HCT116 (cell line): ENCODE results near the gene UNC80. TPM values are rescaled to one million over a fixed set of nuclear protein-coding genes. Genes with fewer than 3 reads are reported as not detected.

Experiments used
- ATAC-seq: fragments of 200-7000 bp; cut with Tn5 transposase; 2 replicates; pipeline ENCODE4 v1.9.1; 2020; ENCODE audit warnings: mild to moderate bottlenecking, moderate library complexity
- BruUV-seq: library from RNA; stranded (reverse); fragments of 400-500 nt; replicated peaks from 2 replicates; lab custom pipeline; 2021; lab: Mats Ljungman, UMichigan
- CTCF ChIA-PET: fragments of 300-600 bp; sonication (Branson Sonifier 250); formaldehyde crosslinking; loops from one replicate; lab custom pipeline; 2021; ENCODE audit warnings: antibody characterized with exemption; lab: Charles Lee
- POLR2A ChIA-PET: fragments of 300-600, 350-600 bp; sonication (Branson Sonifier 250); formaldehyde crosslinking; loops from one replicate; lab custom pipeline; 2021; ENCODE audit warnings: antibody characterized with exemption; lab: Charles Lee
- RAD21 ChIA-PET, 2 experiments: fragments of 300-600 bp; sonication (Branson Sonifier 250); formaldehyde crosslinking; loops; one replicate each; lab custom pipeline; 2023; ENCODE audit warnings: low total read pairs in 2 of 2; ENCODE audit not compliant: uncharacterized antibody in 2 of 2, unreplicated experiment in 2 of 2, low non-redundant PET in 1 of 2; lab: Charles Lee
- DNase-seq: peaks from one replicate; pipeline ENCODE4 v3.0.0-alpha.2; 2010; ENCODE audit warnings: low read depth, low spot score
- H2AFZ ChIP-seq: fragments of 200-600 bp; shearing (Covaris generic), sonication (generic); 2 replicates; pipeline ENCODE4 v1.6.1; 2017; ENCODE audit warnings: low read depth, mixed run types, mixed read lengths, antibody characterized with exemption, low read length; ENCODE audit not compliant: poor library complexity, severe bottlenecking
- H3K27ac ChIP-seq: 2 replicates; pipeline ENCODE4 v1.5.1; 2012; ENCODE audit warnings: low read depth, low read length
- H3K27me3 ChIP-seq: fragments of 200-600 bp; sonication (generic); 2 replicates; pipeline ENCODE4 v1.6.1; 2016; ENCODE audit warnings: mixed run types, low read length, mixed read lengths; ENCODE audit not compliant: insufficient read depth
- H3K36me3 ChIP-seq, 2 experiments: fragments of 200-500 bp in 1 of 2; fragments of 200-600 bp in 1 of 2; sonication (Bioruptor generic) in 1 of 2; sonication (generic) in 1 of 2; 2 replicates each; pipeline versions ENCODE4 v1.5.1 to v1.6.1; 2014 to 2016; ENCODE audit warnings: low read length in 2 of 2, inconsistent platforms in 1 of 2, mixed read lengths in 1 of 2, mixed run types in 1 of 2; ENCODE audit not compliant: insufficient read depth in 2 of 2, control insufficient read depth in 1 of 2
- H3K4me1 ChIP-seq, 2 experiments: fragments of 200-600 bp in 1 of 2; sonication (generic) in 1 of 2; 2 replicates each; pipeline versions ENCODE4 v1.5.1 to v1.6.1; 2012 to 2017; ENCODE audit warnings: low read length in 2 of 2, inconsistent platforms in 1 of 2, mild to moderate bottlenecking in 1 of 2, mixed read lengths in 1 of 2, mixed run types in 1 of 2, moderate library complexity in 1 of 2; ENCODE audit not compliant: insufficient read depth in 2 of 2, control insufficient read depth in 1 of 2
- H3K4me2 ChIP-seq: fragments of 200-600 bp; sonication (generic); 2 replicates; pipeline ENCODE4 v1.6.1; 2017; ENCODE audit warnings: mixed run types, low read length, mixed read lengths
- H3K4me3 ChIP-seq, 2 experiments: fragments of 200-600 bp in 1 of 2; sonication (generic) in 1 of 2; replicated peaks in 1 of 2; 2 replicates each; pipeline ENCODE4 v1.5.1; 2011 to 2016; ENCODE audit warnings: low read length in 2 of 2, control low read depth in 1 of 2, low read depth in 1 of 2, mild to moderate bottlenecking in 1 of 2, mixed read lengths in 1 of 2, mixed run types in 1 of 2
- H3K79me2 ChIP-seq: fragments of 200-600 bp; sonication (generic); 2 replicates; pipeline ENCODE4 v1.6.1; 2017; ENCODE audit warnings: mild to moderate bottlenecking, mixed run types, low read length, moderate library complexity, mixed read lengths; ENCODE audit not compliant: insufficient read depth
- H3K9ac ChIP-seq: fragments of 200-600 bp; sonication (generic); 2 replicates; pipeline ENCODE4 v1.6.1; 2016; ENCODE audit warnings: low read length, mixed read lengths
- H3K9me2 ChIP-seq: fragments of 200-600 bp; sonication (generic), shearing (Covaris generic); 2 replicates; pipeline ENCODE4 v1.6.1; 2017; ENCODE audit warnings: mixed run types, mild to moderate bottlenecking, moderate library complexity; ENCODE audit not compliant: insufficient read depth
- H3K9me3 ChIP-seq, 2 experiments: fragments of 200-500 bp in 1 of 2; fragments of 200-600 bp in 1 of 2; sonication (Bioruptor generic) in 1 of 2; sonication (generic) in 1 of 2; 2 replicates each; pipeline ENCODE4 v1.6.1; 2014 to 2017; ENCODE audit warnings: low read length in 2 of 2, mixed read lengths in 2 of 2, inconsistent platforms in 1 of 2, low read depth in 1 of 2, mild to moderate bottlenecking in 1 of 2, mixed run types in 1 of 2, moderate library complexity in 1 of 2; ENCODE audit not compliant: control insufficient read depth in 1 of 2, insufficient read depth in 1 of 2
- H4K20me1 ChIP-seq: fragments of 200-600 bp; sonication (generic), shearing (Covaris generic); 2 replicates; pipeline ENCODE4 v1.6.1; 2017; ENCODE audit warnings: mixed run types, mild to moderate bottlenecking, moderate library complexity; ENCODE audit not compliant: insufficient read depth
- ATF3 ChIP-seq: IDR thresholded peaks from 2 replicates; pipeline ENCODE4 v1.6.1; 2012
- CBX3 ChIP-seq: IDR thresholded peaks from 2 replicates; pipeline ENCODE4 v1.6.1; 2012; ENCODE audit warnings: low read depth
- CTCF ChIP-seq, 3 experiments: fragments of 200-600 bp in 1 of 3; sonication (generic) in 1 of 3; IDR thresholded peaks in 2 of 3; conservative IDR thresholded peaks in 1 of 3; 2 replicates each; pipeline ENCODE4 v1.5.1; 2012 to 2017; ENCODE audit warnings: low read depth in 2 of 3, low read length in 2 of 3, antibody characterized with exemption in 1 of 3, borderline replicate concordance in 1 of 3, control low read depth in 1 of 3, mild to moderate bottlenecking in 1 of 3, mixed read lengths in 1 of 3, mixed run types in 1 of 3, moderate library complexity in 1 of 3; ENCODE audit not compliant: insufficient read depth in 1 of 3
- EGR1 ChIP-seq: IDR thresholded peaks from 2 replicates; pipeline ENCODE4 v1.6.1; 2012; ENCODE audit warnings: low read depth
- ELF1 ChIP-seq: IDR thresholded peaks from 2 replicates; pipeline ENCODE4 v1.6.1; 2012; ENCODE audit warnings: low read depth, borderline replicate concordance
- EZH2 ChIP-seq: fragments of 200-600 bp; sonication (generic); IDR thresholded peaks from 2 replicates; pipeline ENCODE4 v1.6.1; 2017; ENCODE audit warnings: antibody characterized with exemption, mixed run types
- EZH2phosphoT487 ChIP-seq: fragments of 200-600 bp; IDR thresholded peaks from 2 replicates; pipeline ENCODE4 v1.6.1; 2018; ENCODE audit warnings: antibody characterized with exemption, borderline replicate concordance
- FOSL1 ChIP-seq: IDR thresholded peaks from 2 replicates; pipeline ENCODE4 v1.6.1; 2012; ENCODE audit warnings: low read depth
- MAX ChIP-seq: IDR thresholded peaks from 2 replicates; pipeline ENCODE4 v1.6.1; 2012
- POLR2AphosphoS5 ChIP-seq: IDR thresholded peaks from 2 replicates; pipeline ENCODE4 v1.6.1; 2011; ENCODE audit warnings: mild to moderate bottlenecking, low read depth, low read length, moderate library complexity
- RAD21 ChIP-seq: IDR thresholded peaks from 2 replicates; pipeline ENCODE4 v1.6.1; 2012; ENCODE audit warnings: low read depth, mild to moderate bottlenecking
- REST ChIP-seq: IDR thresholded peaks from 2 replicates; pipeline ENCODE4 v1.6.1; 2012; ENCODE audit warnings: low read depth
- SIN3A ChIP-seq: IDR thresholded peaks from 2 replicates; pipeline ENCODE4 v1.6.1; 2012; ENCODE audit warnings: low read depth
- SP1 ChIP-seq: IDR thresholded peaks from 2 replicates; pipeline ENCODE4 v1.6.1; 2012; ENCODE audit warnings: low read depth
- SRF ChIP-seq: IDR thresholded peaks from 2 replicates; pipeline ENCODE4 v1.6.1; 2012; ENCODE audit warnings: low read depth
- TCF7L2 ChIP-seq: IDR thresholded peaks from 2 replicates; pipeline ENCODE4 v1.7.0; 2011; ENCODE audit warnings: borderline replicate concordance, inconsistent platforms; ENCODE audit not compliant: insufficient read depth, insufficient read length; ENCODE audit errors: extremely low read depth
- ZFX ChIP-seq: fragments of 450-650 bp; IDR thresholded peaks from 2 replicates; pipeline ENCODE4 v1.6.1; 2017
- ZNF274 ChIP-seq: fragments of 200-500 bp; sonication (Bioruptor generic); IDR thresholded peaks from 2 replicates; pipeline ENCODE4 v1.6.1; 2014; ENCODE audit warnings: mild to moderate bottlenecking, low read depth, low read length, inconsistent platforms
- intact Hi-C: fragments of 100-400 bp; cut with micrococcal nuclease; formaldehyde crosslinking; loops from 2 replicates; pipeline ENCODE4 v1.10.0; 2022
- total RNA-seq: library from RNA; stranded (reverse); gene quantifications from one replicate; pipeline ENCODE4 v1.2.1, GENCODE V29; 2021; ENCODE audit not compliant: unreplicated experiment

UNC80 gene
- total RNA-seq, 1 experiment from 2014 or later = not detected

GRCh38 chr2:209840434-209840833 is 68.8 kb downstream of the UNC80 start:
- Histone ChIP-seq H2AFZ (no peak overlapping the region), H3K4me2 (no peak overlapping the region), H3K4me3 (no peak overlapping the region), H3K27ac (no peak overlapping the region), H3K4me1 (no peaks in the 10 kb centered on the region), H3K36me3 (no peaks in the 10 kb centered on the region), H3K9ac (no peak overlapping the region), H3K27me3 (no peaks in the 10 kb centered on the region), H3K79me2 (no peaks in the 10 kb centered on the region), H3K9me2 (no peaks in the 10 kb centered on the region), H4K20me1 (no peaks in the 10 kb centered on the region), H3K9me3 (no peaks in the 10 kb centered on the region)
- no TSS peak for BruUV-seq
- no peak for DNase-seq
- intact Hi-C loops = no loop called here
- ATAC-seq = no peak
- CTCF ChIA-PET = no interaction called here
- POLR2A ChIA-PET = interaction anchor here (0.8 kb wide), 1 partner anchor 58 kb away, joined by 3 read pairs; no protein-coding TSS in a partner anchor
- RAD21 ChIA-PET = no interaction called here
- TF ChIP-seq SP1 (no peak), RAD21 (no peak), FOSL1 (no peak), ELF1 (no peak), CBX3 (no peak), REST (no peak), SIN3A (no peak), EZH2phosphoT487 (no peak), EGR1 (no peak), ATF3 (no peak), ZNF274 (no peak), ZFX (no peak), MAX (no peak), CTCF (IDR thresholded peaks at IDR 0.05 in 2 of 3, conservative IDR thresholded peaks at IDR 0.05 in 1 of 3; ENCODE audit: borderline replicate concordance in 1 of 3, insufficient read depth in 1 of 3, low read depth in 2 of 3, low read length in 2 of 3) (no peak), TCF7L2 (no peak), EZH2 (no peak), SRF (no peak), POLR2AphosphoS5 (no peak)
